GM23338 (cell line): Measurements from ENCODE around the gene NDUFS7. TPM values are rescaled to one million over a fixed set of nuclear protein-coding genes. Genes with fewer than 3 reads are reported as not detected.
A peak's percentile ranks its signal among the peaks of the same experiment; 100 is the strongest.

Experiments
- ATAC-seq: fragments of 200-7000 bp; cut with Tn5 transposase; 3 replicates; pipeline ENCODE4 v1.9.1; 2020
- DNase-seq: peaks from one replicate; pipeline ENCODE4 v3.0.0-alpha.2; 2015; ENCODE audit warnings: low spot score
- H2AFZ ChIP-seq: fragments of 200-600 bp; sonication (generic); 2 replicates; pipeline ENCODE4 v1.8.0; 2016; ENCODE audit warnings: antibody characterized with exemption, mild to moderate bottlenecking, moderate library complexity
- H3F3A ChIP-seq: fragments of 200-600 bp; sonication (generic); replicated peaks from 2 replicates; pipeline ENCODE4 v1.8.0; 2017; ENCODE audit warnings: antibody characterized with exemption, mixed run types, low read depth
- H3K27ac ChIP-seq: fragments of 200-600 bp; sonication (generic); 2 replicates; pipeline ENCODE4 v1.6.1; 2016; ENCODE audit warnings: low read depth
- H3K27me3 ChIP-seq: fragments of 200-600 bp; sonication (generic); 2 replicates; pipeline ENCODE4 v1.8.0; 2016; ENCODE audit warnings: mild to moderate bottlenecking, mixed run types, moderate library complexity; ENCODE audit not compliant: insufficient read depth
- H3K36me3 ChIP-seq: fragments of 200-600 bp; sonication (generic); 2 replicates; pipeline ENCODE4 v1.8.0; 2016; ENCODE audit warnings: mild to moderate bottlenecking; ENCODE audit not compliant: insufficient read depth
- H3K4me1 ChIP-seq: fragments of 200-600 bp; sonication (generic); 2 replicates; pipeline ENCODE4 v1.8.0; 2016; ENCODE audit warnings: mild to moderate bottlenecking, moderate library complexity; ENCODE audit not compliant: insufficient read depth
- H3K4me2 ChIP-seq: fragments of 200-600 bp; sonication (generic); 2 replicates; pipeline ENCODE4 v1.7.1; 2017; ENCODE audit warnings: mixed run types
- H3K4me3 ChIP-seq: fragments of 200-600 bp; sonication (generic); 2 replicates; pipeline ENCODE4 v1.6.1; 2016; ENCODE audit warnings: mixed run types
- H3K79me2 ChIP-seq: fragments of 200-600 bp; sonication (generic); replicated peaks from 2 replicates; pipeline ENCODE4 v1.8.0; 2017; ENCODE audit warnings: mild to moderate bottlenecking; ENCODE audit not compliant: insufficient read depth
- H3K9me2 ChIP-seq: fragments of 200-600 bp; sonication (generic); 2 replicates; pipeline ENCODE4 v1.8.0; 2017; ENCODE audit not compliant: insufficient read depth
- H4K20me1 ChIP-seq: fragments of 200-600 bp; sonication (generic); replicated peaks from 2 replicates; pipeline ENCODE4 v1.8.0; 2017; ENCODE audit warnings: mild to moderate bottlenecking; ENCODE audit not compliant: insufficient read depth
- H3K27ac Mint-ChIP-seq: 2 replicates; pipeline ENCODE4 v1.8.0; 2020; ENCODE audit warnings: inconsistent platforms, mild to moderate bottlenecking, moderate library complexity, mixed read lengths
- H3K27me3 Mint-ChIP-seq: 3 replicates; pipeline ENCODE4 v1.8.0; 2022; ENCODE audit warnings: low read depth, mild to moderate bottlenecking, moderate library complexity, mixed read lengths, inconsistent platforms; ENCODE audit not compliant: insufficient read depth, poor library complexity
- H3K36me3 Mint-ChIP-seq: 3 replicates; pipeline ENCODE4 v1.8.0; 2021; ENCODE audit warnings: low read depth, mild to moderate bottlenecking, inconsistent platforms, moderate library complexity, mixed read lengths
- H3K4me1 Mint-ChIP-seq: 3 replicates; pipeline ENCODE4 v1.8.0; 2020; ENCODE audit warnings: mild to moderate bottlenecking, inconsistent platforms, mixed read lengths
- H3K4me3 Mint-ChIP-seq: 3 replicates; pipeline ENCODE4 v1.8.0; 2021; ENCODE audit warnings: moderate library complexity, mild to moderate bottlenecking, inconsistent platforms, mixed read lengths
- H3K9me3 Mint-ChIP-seq: 3 replicates; pipeline ENCODE4 v1.8.0; 2020; ENCODE audit warnings: moderate library complexity, mild to moderate bottlenecking, inconsistent platforms, mixed read lengths
- CREB1 ChIP-seq: fragments of 250-450 bp; sonication (Bioruptor Pico); IDR thresholded peaks from 2 replicates; pipeline ENCODE4 v1.5.0; 2020; ENCODE audit warnings: low read depth, mild to moderate bottlenecking, moderate library complexity
- ETS1 ChIP-seq: IDR thresholded peaks from 2 replicates; pipeline ENCODE4 v1.6.1; 2016; ENCODE audit warnings: antibody characterized with exemption
- POLR2AphosphoS5 ChIP-seq: IDR thresholded peaks from 2 replicates; pipeline ENCODE4 v1.6.1; 2016; ENCODE audit warnings: antibody characterized with exemption, low read depth
- STAT1 ChIP-seq: IDR thresholded peaks from one replicate; pipeline ENCODE4 v1.6.1; 2016; ENCODE audit warnings: antibody characterized with exemption; ENCODE audit not compliant: unreplicated experiment
- ZNF114 ChIP-seq: fragments of 250-450 bp; sonication (Bioruptor Pico); IDR thresholded peaks from 2 replicates; pipeline ENCODE4 v1.5.0; 2020; ENCODE audit warnings: mild to moderate bottlenecking, moderate library complexity
- ZNF331 ChIP-seq: fragments of 250-450 bp; sonication (Bioruptor Pico); IDR thresholded peaks from 2 replicates; pipeline ENCODE4 v1.5.0; 2020; ENCODE audit warnings: low read depth, mild to moderate bottlenecking, moderate library complexity
- ZNF462 ChIP-seq: fragments of 250-450 bp; sonication (Bioruptor Pico); IDR thresholded peaks from 2 replicates; pipeline ENCODE4 v1.5.0; 2020; ENCODE audit warnings: mild to moderate bottlenecking, moderate library complexity
- polyA plus RNA-seq: library from polyadenylated mRNA; unstranded; fragments of >200 nt; fragmentation: Nextera tagmentation; extraction: Ambion mirVana; gene quantifications from 2 replicates; pipeline ENCODE4 v1.2.1, GENCODE V29; 2016
- total RNA-seq: library from RNA; depleted of rRNA; stranded (reverse); fragments of >200 nt; shearing (Covaris generic); gene quantifications from 2 replicates; pipeline ENCODE4 v1.2.3, GENCODE V29; 2014

Gene NDUFS7
- total and polyA plus RNA-seq, 2 experiments from 2014 or later, result 132 to 203 TPM

GRCh38 chr19:1435378-1435989, 51.8 kb downstream of the NDUFS7 start (continued):
- TF ChIP-seq ZNF462 (CRISPR knock-in tag) (no peak), ZNF331 (CRISPR knock-in tag) (no peak), STAT1 (no peak), ETS1 (no peak)

GRCh38 chr19:1437609-1438008, 53.9 kb downstream of the NDUFS7 start:
- Mint-ChIP-seq H3K9me3 (no peaks in the 10 kb centered on the region; the same call in 2 of the 3 replicates), H3K36me3 (peaks cover 56% of the 10 kb centered on the region), H3K27me3 (peaks cover 30% of the 10 kb centered on the region), H3K4me1 (peaks cover 18% of the 10 kb centered on the region), H3K4me3 (peak overlapping the region; percentile 97), H3K27ac (peak overlapping the region; percentile 100; the same call in 1 of the 2 replicates)
- H3K27ac ChIP-seq, result no peak overlapping the region
- H3K4me3 ChIP-seq, result peak overlapping the region; percentile 97; the same call in 1 of the 2 replicates
- H2AFZ ChIP-seq, result no peak overlapping the region
- H3K36me3 ChIP-seq, result peaks cover 24% of the 10 kb centered on the region
- H3K27me3 ChIP-seq, result no peaks in the 10 kb centered on the region
- H3K9me2 ChIP-seq, result no peaks in the 10 kb centered on the region
- no peak for DNase-seq
- H3K4me2 ChIP-seq, result peak overlapping the region; percentile 0; the same call in 1 of the 2 replicates
- H3K4me1 ChIP-seq, result peaks cover 9% of the 10 kb centered on the region; the same call in 1 of the 2 replicates
- H4K20me1 ChIP-seq, result peaks cover 38% of the 10 kb centered on the region
- no peak for ATAC-seq
- H3F3A ChIP-seq, result peaks cover 66% of the 10 kb centered on the region
- peaks cover 24% of the 10 kb centered on the region for H3K79me2 ChIP-seq
- TF ChIP-seq POLR2AphosphoS5 (no peak), ZNF462 (CRISPR knock-in tag) (no peak), ZNF114 (no peak), CREB1 (CRISPR knock-in tag) (no peak), ZNF331 (CRISPR knock-in tag) (no peak)
